ENCODE data around the gene ACAN.

DNA sequence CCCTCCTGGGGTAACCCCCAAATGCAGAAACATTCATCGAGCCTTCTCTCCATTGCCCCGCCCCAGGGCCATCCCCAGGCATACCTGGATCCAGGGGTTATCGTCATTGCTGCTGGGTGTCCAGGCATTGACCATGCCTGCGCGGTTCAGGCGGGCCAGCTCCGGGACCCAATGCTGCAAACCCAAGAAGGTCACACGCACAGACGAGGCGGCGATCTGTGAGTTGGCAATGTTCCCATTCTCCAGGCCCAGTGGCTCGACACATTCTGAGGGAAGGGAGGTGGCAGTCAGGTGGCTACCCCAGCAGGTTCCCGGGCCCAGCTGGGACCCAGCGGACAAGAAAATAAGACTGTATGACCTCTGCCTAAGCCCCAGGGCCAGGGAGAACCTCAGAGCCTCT is 103.9 kb downstream of the ACAN start:
- TF ChIP-seq, protein P1, sequence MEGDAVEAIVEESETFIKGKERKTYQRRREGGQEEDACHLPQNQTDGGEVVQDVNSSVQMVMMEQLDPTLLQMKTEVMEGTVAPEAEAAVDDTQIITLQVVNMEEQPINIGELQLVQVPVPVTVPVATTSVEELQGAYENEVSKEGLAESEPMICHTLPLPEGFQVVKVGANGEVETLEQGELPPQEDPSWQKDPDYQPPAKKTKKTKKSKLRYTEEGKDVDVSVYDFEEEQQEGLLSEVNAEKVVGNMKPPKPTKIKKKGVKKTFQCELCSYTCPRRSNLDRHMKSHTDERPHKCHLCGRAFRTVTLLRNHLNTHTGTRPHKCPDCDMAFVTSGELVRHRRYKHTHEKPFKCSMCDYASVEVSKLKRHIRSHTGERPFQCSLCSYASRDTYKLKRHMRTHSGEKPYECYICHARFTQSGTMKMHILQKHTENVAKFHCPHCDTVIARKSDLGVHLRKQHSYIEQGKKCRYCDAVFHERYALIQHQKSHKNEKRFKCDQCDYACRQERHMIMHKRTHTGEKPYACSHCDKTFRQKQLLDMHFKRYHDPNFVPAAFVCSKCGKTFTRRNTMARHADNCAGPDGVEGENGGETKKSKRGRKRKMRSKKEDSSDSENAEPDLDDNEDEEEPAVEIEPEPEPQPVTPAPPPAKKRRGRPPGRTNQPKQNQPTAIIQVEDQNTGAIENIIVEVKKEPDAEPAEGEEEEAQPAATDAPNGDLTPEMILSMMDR (conservative IDR thresholded peaks at IDR 0.05 in 1 of 2, IDR thresholded peaks at IDR 0.05 in 1 of 2; ENCODE audit: extremely low read depth in 1 of 2, insufficient read depth in 1 of 2, low read depth in 1 of 2, low read length in 2 of 2) = no peak
- no peak for TF ChIP-seq EZH2 (IDR thresholded peaks at IDR 0.05; ENCODE audit: borderline replicate concordance, low read length)
